Liver (tissue), 9 donors: ENCODE results near the gene C3orf85. TPM values are rescaled to one million over a fixed set of nuclear protein-coding genes. Genes with fewer than 3 reads are reported as not detected.

ENCODE experiments used
- DNase-seq: peaks from one replicate; pipeline ENCODE4 v3.0.0-alpha.2; 2017; ENCODE audit warnings: low spot score
- H3K27ac ChIP-seq, 2 donors: one replicate each; pipeline ENCODE4 v1.7.0; 2013; ENCODE audit warnings: inconsistent platforms in 2 of 2, low read length in 2 of 2, control low read depth in 1 of 2, low read depth in 1 of 2, mild to moderate bottlenecking in 1 of 2
- H3K27me3 ChIP-seq, 4 donors: one replicate each; pipeline versions ENCODE4 v1.6.1 to v1.7.0; 2013; ENCODE audit warnings: low read length in 3 of 4, inconsistent platforms in 1 of 4, mild to moderate bottlenecking in 1 of 4, moderate library complexity in 1 of 4; ENCODE audit not compliant: control insufficient read depth in 4 of 4, insufficient read depth in 4 of 4
- H3K36me3 ChIP-seq, 4 donors: one replicate each; pipeline versions ENCODE4 v1.6.1 to v1.7.0; 2013; ENCODE audit warnings: low read length in 3 of 4, mild to moderate bottlenecking in 3 of 4, low read depth in 1 of 4, moderate library complexity in 1 of 4; ENCODE audit not compliant: control insufficient read depth in 4 of 4, insufficient read depth in 3 of 4
- H3K4me1 ChIP-seq, 4 donors: one replicate each; pipeline versions ENCODE4 v1.6.1 to v1.7.0; 2013; ENCODE audit warnings: low read length in 3 of 4, mild to moderate bottlenecking in 3 of 4, moderate library complexity in 1 of 4; ENCODE audit not compliant: control insufficient read depth in 4 of 4, insufficient read depth in 4 of 4
- H3K4me3 ChIP-seq, 3 donors: one replicate each; pipeline versions ENCODE4 v1.6.1 to v1.7.0; 2013; ENCODE audit warnings: low read length in 3 of 3, control low read depth in 1 of 3, low read depth in 1 of 3, mild to moderate bottlenecking in 1 of 3
- H3K9ac ChIP-seq, 2 donors: one replicate each; pipeline ENCODE4 v1.7.0; 2013; ENCODE audit warnings: low read length in 2 of 2, mild to moderate bottlenecking in 2 of 2, moderate library complexity in 2 of 2, control low read depth in 1 of 2, low read depth in 1 of 2
- H3K9me3 ChIP-seq, 4 donors: one replicate each; pipeline versions ENCODE4 v1.6.1 to v1.7.0; 2013; ENCODE audit warnings: low read length in 3 of 4; ENCODE audit not compliant: control insufficient read depth in 4 of 4
- EGR1 ChIP-seq, 2 donors: IDR thresholded peaks; 2 replicates each; pipeline ENCODE4 v1.6.1; 2016 to 2018; ENCODE audit warnings: antibody characterized with exemption in 2 of 2, low read depth in 2 of 2
- FOXA1 ChIP-seq: IDR thresholded peaks from 2 replicates; pipeline ENCODE4 v1.6.1; 2016; ENCODE audit warnings: antibody characterized with exemption
- FOXA2 ChIP-seq: IDR thresholded peaks from 2 replicates; pipeline ENCODE4 v1.6.1; 2016; ENCODE audit warnings: antibody characterized with exemption
- GABPA ChIP-seq, 2 donors: IDR thresholded peaks in 1 of 2; conservative IDR thresholded peaks in 1 of 2; 2 replicates each; pipeline ENCODE4 v1.6.1; 2016; ENCODE audit warnings: antibody characterized with exemption in 2 of 2, mild to moderate bottlenecking in 1 of 2, moderate library complexity in 1 of 2
- HNF4A ChIP-seq, 2 donors: conservative IDR thresholded peaks; 2 replicates each; pipeline ENCODE4 v1.6.1; 2016; ENCODE audit warnings: antibody characterized with exemption in 2 of 2, mild to moderate bottlenecking in 2 of 2
- HNF4G ChIP-seq: IDR thresholded peaks from 2 replicates; pipeline ENCODE4 v1.6.1; 2016; ENCODE audit warnings: antibody characterized with exemption
- JUND ChIP-seq, 2 donors: IDR thresholded peaks; 2 replicates each; pipeline ENCODE4 v1.6.1; 2016; ENCODE audit warnings: antibody characterized with exemption in 2 of 2
- MAX ChIP-seq: IDR thresholded peaks from 2 replicates; pipeline ENCODE4 v1.6.1; 2016; ENCODE audit warnings: antibody characterized with exemption
- NR2F2 ChIP-seq: IDR thresholded peaks from 2 replicates; pipeline ENCODE4 v1.6.1; 2016; ENCODE audit warnings: antibody characterized with exemption
- REST ChIP-seq: IDR thresholded peaks from 2 replicates; pipeline ENCODE4 v1.6.1; 2016; ENCODE audit warnings: antibody characterized with exemption, mild to moderate bottlenecking
- RXRA ChIP-seq, 2 donors: IDR thresholded peaks; 2 replicates each; pipeline ENCODE4 v1.6.1; 2017 to 2018; ENCODE audit warnings: antibody characterized with exemption in 2 of 2, mild to moderate bottlenecking in 1 of 2
- SP1 ChIP-seq: IDR thresholded peaks from 2 replicates; pipeline ENCODE4 v1.6.1; 2018; ENCODE audit warnings: antibody characterized with exemption, mild to moderate bottlenecking
- TAF1 ChIP-seq: conservative IDR thresholded peaks from 2 replicates; pipeline ENCODE4 v1.6.1; 2016; ENCODE audit warnings: antibody characterized with exemption, mild to moderate bottlenecking
- YY1 ChIP-seq: IDR thresholded peaks from 2 replicates; pipeline ENCODE4 v1.6.1; 2016; ENCODE audit warnings: antibody characterized with exemption, mild to moderate bottlenecking
- ZBTB33 ChIP-seq: IDR thresholded peaks from 2 replicates; pipeline ENCODE4 v1.6.1; 2016; ENCODE audit warnings: antibody characterized with exemption
- WGBS: extraction: QIAGEN DNeasy Blood & Tissue Kit; methylation state at CpG from one replicate; pipeline ENCODE4 v1.1.7; 2013; 5-methylcytosine and 5-hydroxymethylcytosine counted together
- polyA plus RNA-seq, 2 donors: library from polyadenylated mRNA; stranded (reverse) in 1 of 2; unstranded in 1 of 2; fragments of 200-250 nt in 1 of 2; fragments of >200 nt in 1 of 2; fragmentation: Nextera tagmentation in 1 of 2; extraction: Ambion mirVana in 1 of 2; gene quantifications; one replicate each; pipeline versions ENCODE4 v1.2.1 to v1.2.3, GENCODE V29; 2013 to 2015
- total RNA-seq, 2 donors: library from RNA; depleted of rRNA; stranded (reverse); fragments of >200 nt; gene quantifications; one replicate each; pipeline ENCODE4 v1.2.3, GENCODE V29; 2014
- TF ChIP-seq, protein P1 (sequence below): IDR thresholded peaks from 2 replicates; pipeline ENCODE4 v1.6.1; 2016; ENCODE audit warnings: antibody characterized with exemption
- TF ChIP-seq, protein P2 (sequence below): fragments of 150-350 bp; IDR thresholded peaks from 2 replicates; pipeline ENCODE4 v1.5.1; 2017; ENCODE audit warnings: improper control_type of control experiment, low read depth, low read length; ENCODE audit not compliant: missing input control
- donor health status: healthy.
- donor health status: healthy.
- donor health status: healthy.
- donor health status: healthy.
- donor health status: healthy.

The C3orf85 gene
- total and polyA plus RNA-seq, 4 donors, result 7.9 to 46.4 (median 8.5) TPM; not detected in 1

- no peaks in the 10 kb centered on the region for H3K36me3 ChIP-seq
- H3K4me3 ChIP-seq, result no peak overlapping the region
- H3K9me3 ChIP-seq, result no peaks in the 10 kb centered on the region
- no peak for DNase-seq
- H3K27ac ChIP-seq, result no peak overlapping the region
- 78% methylated on average over 2 of the region's 2 CpGs for WGBS
- H3K27me3 ChIP-seq, result no peaks in the 10 kb centered on the region
- TF ChIP-seq NR2F2 (no peak), TAF1 (no peak), JUND (IDR thresholded peaks at IDR 0.05) (no peak), GABPA (IDR thresholded peaks at IDR 0.05 in 1 of 2, conservative IDR thresholded peaks at IDR 0.05 in 1 of 2) (no peak), REST (no peak), YY1 (no peak), SP1 (no peak), FOXA2 (no peak), HNF4G (no peak), RXRA (IDR thresholded peaks at IDR 0.05) (no peak), HNF4A (conservative IDR thresholded peaks at IDR 0.05) (no peak), MAX (no peak), EGR1 (IDR thresholded peaks at IDR 0.05; ENCODE audit: low read depth in 2 of 2) (no peak)
- TF ChIP-seq, protein P1, sequence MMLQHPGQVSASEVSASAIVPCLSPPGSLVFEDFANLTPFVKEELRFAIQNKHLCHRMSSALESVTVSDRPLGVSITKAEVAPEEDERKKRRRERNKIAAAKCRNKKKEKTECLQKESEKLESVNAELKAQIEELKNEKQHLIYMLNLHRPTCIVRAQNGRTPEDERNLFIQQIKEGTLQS, result no peak
- TF ChIP-seq, protein P2, sequence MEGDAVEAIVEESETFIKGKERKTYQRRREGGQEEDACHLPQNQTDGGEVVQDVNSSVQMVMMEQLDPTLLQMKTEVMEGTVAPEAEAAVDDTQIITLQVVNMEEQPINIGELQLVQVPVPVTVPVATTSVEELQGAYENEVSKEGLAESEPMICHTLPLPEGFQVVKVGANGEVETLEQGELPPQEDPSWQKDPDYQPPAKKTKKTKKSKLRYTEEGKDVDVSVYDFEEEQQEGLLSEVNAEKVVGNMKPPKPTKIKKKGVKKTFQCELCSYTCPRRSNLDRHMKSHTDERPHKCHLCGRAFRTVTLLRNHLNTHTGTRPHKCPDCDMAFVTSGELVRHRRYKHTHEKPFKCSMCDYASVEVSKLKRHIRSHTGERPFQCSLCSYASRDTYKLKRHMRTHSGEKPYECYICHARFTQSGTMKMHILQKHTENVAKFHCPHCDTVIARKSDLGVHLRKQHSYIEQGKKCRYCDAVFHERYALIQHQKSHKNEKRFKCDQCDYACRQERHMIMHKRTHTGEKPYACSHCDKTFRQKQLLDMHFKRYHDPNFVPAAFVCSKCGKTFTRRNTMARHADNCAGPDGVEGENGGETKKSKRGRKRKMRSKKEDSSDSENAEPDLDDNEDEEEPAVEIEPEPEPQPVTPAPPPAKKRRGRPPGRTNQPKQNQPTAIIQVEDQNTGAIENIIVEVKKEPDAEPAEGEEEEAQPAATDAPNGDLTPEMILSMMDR, result no peak
- no peak overlapping the region for H3K9ac ChIP-seq
- peaks cover 0 to 4% (median 2%) of the 10 kb centered on the region in 4 donors for H3K4me1 ChIP-seq
These were observed 21.1 kb upstream of the C3orf85 start for GRCh38 chr3:109115451-109115850.

DNA sequence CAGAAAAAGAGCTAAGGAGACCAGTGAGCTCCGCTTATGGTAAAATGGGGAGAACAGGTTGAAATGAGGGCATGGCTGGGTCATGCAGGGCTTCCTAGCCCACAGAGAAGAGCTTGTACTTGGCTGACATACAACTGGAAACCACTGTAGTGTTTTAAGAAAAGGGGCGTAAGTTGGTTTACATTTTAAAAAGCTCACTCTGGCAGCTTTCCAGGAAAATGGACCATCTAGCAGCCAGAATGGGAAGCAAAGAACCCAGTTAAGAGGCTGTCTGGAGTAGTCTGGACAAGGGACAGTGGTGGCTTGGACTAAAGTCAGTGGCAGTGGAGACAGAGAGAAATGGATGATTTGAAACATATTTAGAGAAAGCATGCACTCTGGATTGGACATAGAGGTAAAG lies 20.5 kb upstream of the C3orf85 start:
- Histone ChIP-seq H3K9me3 (no peaks in the 10 kb centered on the region), H3K27ac (no peak overlapping the region), H3K4me3 (no peak overlapping the region), H3K9ac (no peak overlapping the region), H3K27me3 (no peaks in the 10 kb centered on the region), H3K4me1 (peaks cover 0 to 4% (median 2%) of the 10 kb centered on the region in 4 donors), H3K36me3 (no peaks in the 10 kb centered on the region)
- WGBS, result 93% methylated on average over 2 of the region's 2 CpGs
- no peak for DNase-seq
- TF ChIP-seq RXRA (IDR thresholded peaks at IDR 0.05), result no peak
- no peak for TF ChIP-seq ZBTB33
- TF ChIP-seq FOXA1, result no peak
- TF ChIP-seq GABPA (IDR thresholded peaks at IDR 0.05 in 1 of 2, conservative IDR thresholded peaks at IDR 0.05 in 1 of 2), result no peak
- TF ChIP-seq HNF4G, result no peak
- no peak for TF ChIP-seq HNF4A (conservative IDR thresholded peaks at IDR 0.05)
- no peak for TF ChIP-seq REST
- TF ChIP-seq MAX, result no peak
- no peak for TF ChIP-seq EGR1 (IDR thresholded peaks at IDR 0.05; ENCODE audit: low read depth in 2 of 2)
- TF ChIP-seq, protein P2, result no peak
- no peak for TF ChIP-seq SP1
- TF ChIP-seq, protein P1, result no peak
